WTC11 (cell line): Measurements from ENCODE around the gene FCHO1. TPM values are rescaled to one million over a fixed set of nuclear protein-coding genes. Genes with fewer than 3 reads are reported as not detected.

ENCODE experiments used
- ATAC-seq: fragments of 200-7000 bp; cut with Tn5 transposase; 2 replicates; pipeline ENCODE4 v1.10.0; 2021; ENCODE audit warnings: mild to moderate bottlenecking, moderate library complexity
- CTCF ChIA-PET: fragments of 300-600 bp; sonication (Branson Sonifier 250); formaldehyde crosslinking; loops from one replicate; lab custom pipeline; 2021; ENCODE audit warnings: antibody characterized with exemption; lab: Charles Lee
- POLR2A ChIA-PET: fragments of 350-600 bp; sonication (Branson Sonifier 250); formaldehyde crosslinking; loops from one replicate; lab custom pipeline; 2021; ENCODE audit warnings: antibody characterized with exemption; lab: Charles Lee
- DNase-seq: peaks from one replicate; pipeline ENCODE4 v3.0.0; 2021; ENCODE audit warnings: low spot score
- H3K27ac Mint-ChIP-seq: 2 replicates; pipeline ENCODE4 v1.8.0; 2021; ENCODE audit warnings: mixed read lengths
- H3K27me3 Mint-ChIP-seq: 2 replicates; pipeline ENCODE4 v1.8.0; 2021; ENCODE audit warnings: low read depth, mild to moderate bottlenecking, moderate library complexity, mixed read lengths
- H3K36me3 Mint-ChIP-seq: 2 replicates; pipeline ENCODE4 v1.8.0; 2021; ENCODE audit warnings: mixed read lengths
- H3K4me1 Mint-ChIP-seq: 2 replicates; pipeline ENCODE4 v1.8.0; 2022; ENCODE audit warnings: mixed read lengths
- H3K4me3 Mint-ChIP-seq: 2 replicates; pipeline ENCODE4 v1.8.0; 2021; ENCODE audit warnings: mild to moderate bottlenecking, moderate library complexity, mixed read lengths
- H3K9me3 Mint-ChIP-seq: 2 replicates; pipeline ENCODE4 v1.8.0; 2021; ENCODE audit warnings: mixed read lengths
- CBFB ChIP-seq: sonication (generic); formaldehyde crosslinking; IDR thresholded peaks from 2 replicates; pipeline ENCODE4 v1.8.1; 2022; ENCODE audit warnings: mild to moderate bottlenecking, low read depth, missing genetic modification reagents
- CREB1 ChIP-seq: sonication (generic); formaldehyde crosslinking; IDR thresholded peaks from 2 replicates; pipeline ENCODE4 v1.8.0; 2023; ENCODE audit warnings: mild to moderate bottlenecking, missing genetic modification reagents
- CREM ChIP-seq: sonication (generic); formaldehyde crosslinking; IDR thresholded peaks from 2 replicates; pipeline ENCODE4 v1.8.1; 2022; ENCODE audit warnings: mild to moderate bottlenecking, missing genetic modification reagents, moderate library complexity
- ETV6 ChIP-seq: sonication (generic); formaldehyde crosslinking; IDR thresholded peaks from 2 replicates; pipeline ENCODE4 v1.8.1; 2022; ENCODE audit warnings: mild to moderate bottlenecking, missing genetic modification reagents
- FOXK1 ChIP-seq: sonication (generic); formaldehyde crosslinking; IDR thresholded peaks from 2 replicates; pipeline ENCODE4 v1.8.0; 2022; ENCODE audit warnings: mild to moderate bottlenecking, moderate library complexity, missing genetic modification reagents
- IRF2 ChIP-seq: sonication (generic); formaldehyde crosslinking; IDR thresholded peaks from 2 replicates; pipeline ENCODE4 v1.8.0; 2022; ENCODE audit warnings: low read depth, missing genetic modification reagents, borderline replicate concordance
- JAZF1 ChIP-seq: fragments of 250-450 bp; sonication (Bioruptor Pico); IDR thresholded peaks from 2 replicates; pipeline ENCODE4 v1.9.0; 2021; ENCODE audit warnings: moderate library complexity, mild to moderate bottlenecking, inconsistent platforms
- NFATC4 ChIP-seq: fragments of 250-450 bp; sonication (Bioruptor Pico); IDR thresholded peaks from 2 replicates; pipeline ENCODE4 v1.9.0; 2021; ENCODE audit warnings: mild to moderate bottlenecking
- NR3C1 ChIP-seq: sonication (generic); formaldehyde crosslinking; conservative IDR thresholded peaks from 2 replicates; pipeline ENCODE4 v1.8.1; 2023; ENCODE audit warnings: low read depth, mild to moderate bottlenecking, missing genetic modification reagents
- PRRX2 ChIP-seq: fragments of 250-450 bp; sonication (Bioruptor Pico); IDR thresholded peaks from 2 replicates; pipeline ENCODE4 v1.8.0; 2021; ENCODE audit warnings: mild to moderate bottlenecking
- SMAD4 ChIP-seq: sonication (generic); formaldehyde crosslinking; IDR thresholded peaks from 2 replicates; pipeline ENCODE4 v1.8.0; 2022; ENCODE audit warnings: mild to moderate bottlenecking, missing genetic modification reagents
- SOX15 ChIP-seq: fragments of 250-450 bp; sonication (Bioruptor Pico); IDR thresholded peaks from 2 replicates; pipeline ENCODE4 v1.9.0; 2021; ENCODE audit warnings: mild to moderate bottlenecking
- SP1 ChIP-seq: sonication (generic); formaldehyde crosslinking; conservative IDR thresholded peaks from 2 replicates; pipeline ENCODE4 v1.8.1; 2022; ENCODE audit warnings: missing genetic modification reagents
- TEAD1 ChIP-seq: sonication (generic); formaldehyde crosslinking; IDR thresholded peaks from 2 replicates; pipeline ENCODE4 v1.8.0; 2022; ENCODE audit warnings: mild to moderate bottlenecking, missing genetic modification reagents
- TP53 ChIP-seq: sonication (generic); formaldehyde crosslinking; IDR thresholded peaks from 2 replicates; pipeline ENCODE4 v1.8.1; 2023; ENCODE audit warnings: mild to moderate bottlenecking, missing genetic modification reagents
- ZBTB21 ChIP-seq: sonication (generic); formaldehyde crosslinking; IDR thresholded peaks from 2 replicates; pipeline ENCODE4 v1.8.1; 2023; ENCODE audit warnings: mild to moderate bottlenecking, missing genetic modification reagents, borderline replicate concordance
- ZNF138 ChIP-seq: sonication (generic); formaldehyde crosslinking; conservative IDR thresholded peaks from 2 replicates; pipeline ENCODE4 v1.8.1; 2022; ENCODE audit warnings: mild to moderate bottlenecking, moderate library complexity, missing genetic modification reagents
- ZNF317 ChIP-seq: sonication (generic); formaldehyde crosslinking; IDR thresholded peaks from 2 replicates; pipeline ENCODE4 v1.8.1; 2023; ENCODE audit warnings: low read depth, mild to moderate bottlenecking, moderate library complexity, missing genetic modification reagents, borderline replicate concordance
- total RNA-seq: library from RNA; stranded (reverse); gene quantifications from 3 replicates; pipeline ENCODE4 v1.2.3, GENCODE V29; 2021
- TF ChIP-seq, protein P1 (sequence below): fragments of 250-450 bp; sonication (Bioruptor Pico); IDR thresholded peaks from 2 replicates; pipeline ENCODE4 v1.9.0; 2021; ENCODE audit warnings: moderate library complexity, mild to moderate bottlenecking, inconsistent platforms, borderline replicate concordance
- TF ChIP-seq, protein P2 (sequence below): fragments of 200-600 bp; IDR thresholded peaks from 2 replicates; pipeline ENCODE4 v1.8.0; 2022; ENCODE audit warnings: antibody characterized with exemption
- TF ChIP-seq, protein P3 (sequence below): sonication (generic); formaldehyde crosslinking; IDR thresholded peaks from 2 replicates; pipeline ENCODE4 v1.8.1; 2022; ENCODE audit warnings: mild to moderate bottlenecking, missing genetic modification reagents, moderate library complexity, borderline replicate concordance
- TF ChIP-seq, protein P4 (sequence below): sonication (generic); formaldehyde crosslinking; IDR thresholded peaks from 2 replicates; pipeline ENCODE4 v1.8.1; 2023; ENCODE audit warnings: mild to moderate bottlenecking, missing genetic modification reagents

FCHO1 gene
- total RNA-seq, 1 experiment from 2014 or later: 26.8 TPM

DNA sequence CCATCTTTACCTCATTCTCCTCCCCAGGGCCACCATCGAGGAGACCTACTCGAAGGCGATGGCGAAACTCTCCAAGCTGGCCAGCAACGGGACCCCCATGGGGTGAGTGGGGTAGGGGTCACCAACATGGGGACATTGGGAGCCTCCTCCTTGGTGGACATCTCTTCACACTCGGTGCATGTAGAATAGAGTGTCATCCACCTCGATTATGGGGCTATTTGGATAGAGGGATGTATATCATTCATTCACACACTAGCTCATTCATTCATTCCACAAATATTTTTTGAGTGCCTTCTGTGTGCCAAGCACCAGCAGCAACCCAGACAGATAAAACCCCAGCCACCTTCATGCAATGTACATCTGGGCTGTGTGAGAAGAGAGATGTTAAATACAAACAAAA, 13.1 kb downstream of the FCHO1 start:
- Mint-ChIP-seq H3K27me3 (no peaks in the 10 kb centered on the region), H3K36me3 (peaks cover 3% of the 10 kb centered on the region; the same call in 1 of the 2 replicates), H3K9me3 (no peaks in the 10 kb centered on the region), H3K4me3 (no peak overlapping the region), H3K27ac (no peak overlapping the region), H3K4me1 (peaks cover 8% of the 10 kb centered on the region)
- ChIA-PET CTCF (interaction anchor here (0.6 to 3.3 kb wide), 4 partner anchors 39 to 268 kb away, joined by 4 to 11 read pairs (median 4); no protein-coding TSS in a partner anchor), POLR2A (no interaction called here)
- ATAC-seq (no peak), DNase-seq (no peak)
- TF ChIP-seq NFATC4 (CRISPR knock-in tag) (no peak), TP53 (CRISPR knock-in tag) (no peak)

DNA sequence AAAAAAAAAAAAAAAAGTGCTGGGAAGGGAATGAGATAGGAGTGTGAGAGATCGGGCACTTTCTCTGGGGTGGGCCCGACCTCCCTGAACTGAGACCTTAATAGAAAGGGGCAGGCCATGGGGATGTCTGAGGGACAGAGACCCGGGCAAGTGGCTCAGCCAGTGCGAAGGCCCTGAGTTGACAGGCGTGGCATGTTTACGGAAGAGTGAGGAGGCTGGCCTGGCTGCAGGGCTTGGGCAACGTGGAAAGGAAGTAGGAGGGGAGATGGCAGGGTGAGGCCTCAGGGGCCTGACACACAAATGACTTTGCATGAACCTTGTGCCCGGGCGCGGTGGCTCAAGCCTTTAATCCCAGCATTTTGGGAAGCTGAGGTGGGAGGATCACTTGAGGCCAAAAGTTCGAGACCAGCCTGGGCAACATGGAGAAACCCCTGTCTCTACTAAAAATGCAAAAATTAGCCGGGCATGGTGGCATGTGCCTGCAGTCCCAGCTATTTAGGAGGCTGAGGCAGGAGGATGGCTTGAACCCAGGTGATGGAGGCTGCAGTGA, 13.9 kb downstream of the FCHO1 start:
- ATAC-seq (no peak), DNase-seq (no peak)
- TF ChIP-seq CREB1: no peak
- no peak for TF ChIP-seq SMAD4 (CRISPR knock-in tag)
- TF ChIP-seq, all 79 proteins: peak for 0
- ChIA-PET POLR2A (no interaction called here), CTCF (interaction anchor here (0.7 kb wide), 2 partner anchors 40 to 269 kb away, joined by 4 read pairs; no protein-coding TSS in a partner anchor)
- peaks cover 3% of the 10 kb centered on the region; the same call in 1 of the 2 replicates for H3K36me3 Mint-ChIP-seq
- H3K27ac Mint-ChIP-seq: 0 out of 2 replicates have a peak overlapping the region, but pooled peaks have one; percentile 53
- H3K4me3 Mint-ChIP-seq: no peak overlapping the region
- H3K4me1 Mint-ChIP-seq: peaks cover 8% of the 10 kb centered on the region
- no peaks in the 10 kb centered on the region for H3K9me3 Mint-ChIP-seq
- H3K27me3 Mint-ChIP-seq: no peaks in the 10 kb centered on the region

DNA sequence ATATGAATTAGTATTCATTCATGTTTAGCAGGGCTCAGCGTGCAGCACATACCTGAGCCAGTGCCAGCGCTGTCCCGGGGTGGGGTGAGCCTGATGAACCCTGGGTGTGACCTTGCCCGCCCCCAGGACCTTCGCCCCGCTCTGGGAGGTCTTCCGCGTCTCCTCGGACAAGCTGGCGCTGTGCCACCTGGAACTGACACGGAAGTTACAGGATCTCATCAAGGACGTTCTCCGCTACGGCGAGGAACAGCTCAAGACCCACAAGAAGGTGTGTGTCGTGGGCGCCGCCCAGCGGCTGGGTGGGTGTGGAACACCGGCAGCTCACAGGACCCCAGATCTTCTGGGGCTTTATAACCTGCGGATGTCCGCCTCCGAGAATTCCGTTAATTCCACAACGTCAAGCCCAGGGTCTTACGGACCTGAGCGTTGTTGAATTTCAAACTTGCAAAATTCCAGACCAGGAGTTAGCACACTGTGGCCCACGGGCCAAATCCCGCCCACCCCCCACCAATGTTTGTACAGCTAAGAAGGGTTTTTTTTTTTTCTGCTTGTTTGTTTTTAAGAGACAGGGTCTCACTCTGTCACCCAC, 15.4 kb downstream of the FCHO1 start:
- no peak overlapping the region for H3K27ac Mint-ChIP-seq
- H3K36me3 Mint-ChIP-seq: peaks cover 3% of the 10 kb centered on the region; the same call in 1 of the 2 replicates
- no peaks in the 10 kb centered on the region for H3K9me3 Mint-ChIP-seq
- ChIA-PET POLR2A (interaction anchor here (0.6 to 1.4 kb wide), 3 partner anchors 11 to 332 kb away, joined by 3 to 5 read pairs (median 3); no protein-coding TSS in a partner anchor), CTCF (interaction anchor here (0.5 to 2.2 kb wide), 64 partner anchors 9 to 325 kb away, joined by 3 to 48 read pairs (median 6); partner anchors contain the start of genes B3GNT3, CCDC124, MAP1S and RPL18A)
- ATAC-seq (peak; percentile 79), DNase-seq (peak; percentile 94)
- TF ChIP-seq JAZF1 (CRISPR knock-in tag) (no peak), ETV6 (CRISPR knock-in tag) (peak; percentile 82), IRF2 (CRISPR knock-in tag) (no peak), SP1 (CRISPR knock-in tag) (0 out of 2 replicates have a peak, but pooled peaks have one; percentile 50), NR3C1 (CRISPR knock-in tag) (no peak), ZNF138 (CRISPR knock-in tag) (no peak), CREM (CRISPR knock-in tag) (no peak), TP53 (CRISPR knock-in tag) (no peak), FOXK1 (CRISPR knock-in tag) (0 out of 2 replicates have a peak, but pooled peaks have one; percentile 13), CBFB (CRISPR knock-in tag) (no peak)
- TF ChIP-seq, protein P1, sequence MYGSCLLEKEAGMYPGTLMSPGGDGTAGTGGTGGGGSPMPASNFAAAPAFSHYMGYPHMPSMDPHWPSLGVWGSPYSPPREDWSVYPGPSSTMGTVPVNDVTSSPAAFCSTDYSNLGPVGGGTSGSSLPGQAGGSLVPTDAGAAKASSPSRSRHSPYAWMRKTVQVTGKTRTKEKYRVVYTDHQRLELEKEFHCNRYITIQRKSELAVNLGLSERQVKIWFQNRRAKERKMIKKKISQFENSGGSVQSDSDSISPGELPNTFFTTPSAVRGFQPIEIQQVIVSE (CRISPR knock-in tag): no peak
- TF ChIP-seq, protein P2, sequence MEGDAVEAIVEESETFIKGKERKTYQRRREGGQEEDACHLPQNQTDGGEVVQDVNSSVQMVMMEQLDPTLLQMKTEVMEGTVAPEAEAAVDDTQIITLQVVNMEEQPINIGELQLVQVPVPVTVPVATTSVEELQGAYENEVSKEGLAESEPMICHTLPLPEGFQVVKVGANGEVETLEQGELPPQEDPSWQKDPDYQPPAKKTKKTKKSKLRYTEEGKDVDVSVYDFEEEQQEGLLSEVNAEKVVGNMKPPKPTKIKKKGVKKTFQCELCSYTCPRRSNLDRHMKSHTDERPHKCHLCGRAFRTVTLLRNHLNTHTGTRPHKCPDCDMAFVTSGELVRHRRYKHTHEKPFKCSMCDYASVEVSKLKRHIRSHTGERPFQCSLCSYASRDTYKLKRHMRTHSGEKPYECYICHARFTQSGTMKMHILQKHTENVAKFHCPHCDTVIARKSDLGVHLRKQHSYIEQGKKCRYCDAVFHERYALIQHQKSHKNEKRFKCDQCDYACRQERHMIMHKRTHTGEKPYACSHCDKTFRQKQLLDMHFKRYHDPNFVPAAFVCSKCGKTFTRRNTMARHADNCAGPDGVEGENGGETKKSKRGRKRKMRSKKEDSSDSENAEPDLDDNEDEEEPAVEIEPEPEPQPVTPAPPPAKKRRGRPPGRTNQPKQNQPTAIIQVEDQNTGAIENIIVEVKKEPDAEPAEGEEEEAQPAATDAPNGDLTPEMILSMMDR: peak; percentile 59; the same call in 1 of the 2 replicates
- peak overlapping the region; percentile 41 for H3K4me3 Mint-ChIP-seq
- H3K4me1 Mint-ChIP-seq: peaks cover 12% of the 10 kb centered on the region
- no peaks in the 10 kb centered on the region for H3K27me3 Mint-ChIP-seq

DNA sequence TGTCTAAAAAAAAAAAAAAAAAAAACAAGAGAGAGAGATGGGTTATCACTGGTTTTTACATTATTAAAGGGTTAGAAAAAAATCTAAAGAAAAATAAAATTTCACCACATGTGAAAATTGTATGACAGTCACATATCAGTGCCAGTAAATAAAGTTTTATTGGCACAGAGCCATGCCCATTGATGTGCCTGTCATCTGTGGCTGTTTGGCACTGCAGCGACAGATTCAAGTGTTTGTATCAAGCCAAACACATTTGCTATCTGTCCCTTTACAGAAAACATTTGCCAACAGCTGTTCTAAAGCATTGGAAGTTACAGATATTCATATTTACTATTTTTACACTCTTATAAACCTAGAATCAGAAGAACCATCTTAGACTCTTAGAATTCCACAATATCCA, 16.3 kb downstream of the FCHO1 start:
- Mint-ChIP-seq H3K4me1 (peaks cover 10% of the 10 kb centered on the region; the same call in 1 of the 2 replicates), H3K27me3 (no peaks in the 10 kb centered on the region; the same call in 1 of the 2 replicates), H3K27ac (no peak overlapping the region), H3K9me3 (no peaks in the 10 kb centered on the region), H3K36me3 (peaks cover 9% of the 10 kb centered on the region; the same call in 1 of the 2 replicates), H3K4me3 (no peak overlapping the region)
- ChIA-PET CTCF (interaction anchor here (1.3 to 2.2 kb wide), 11 partner anchors 8 to 165 kb away, joined by 6 to 48 read pairs (median 16); partner anchors contain the start of genes CCDC124 and RPL18A), POLR2A (interaction anchor here (1.4 kb wide), 1 partner anchor 162 kb away, joined by 5 read pairs; no protein-coding TSS in a partner anchor)
- no peak for TF ChIP-seq ZBTB21
- TF ChIP-seq PRRX2 (CRISPR knock-in tag): no peak
- no peak for TF ChIP-seq SOX15 (CRISPR knock-in tag)
- no peak for TF ChIP-seq SMAD4 (CRISPR knock-in tag)
- TF ChIP-seq, protein P1 (CRISPR knock-in tag): no peak
- TF ChIP-seq, protein P3, sequence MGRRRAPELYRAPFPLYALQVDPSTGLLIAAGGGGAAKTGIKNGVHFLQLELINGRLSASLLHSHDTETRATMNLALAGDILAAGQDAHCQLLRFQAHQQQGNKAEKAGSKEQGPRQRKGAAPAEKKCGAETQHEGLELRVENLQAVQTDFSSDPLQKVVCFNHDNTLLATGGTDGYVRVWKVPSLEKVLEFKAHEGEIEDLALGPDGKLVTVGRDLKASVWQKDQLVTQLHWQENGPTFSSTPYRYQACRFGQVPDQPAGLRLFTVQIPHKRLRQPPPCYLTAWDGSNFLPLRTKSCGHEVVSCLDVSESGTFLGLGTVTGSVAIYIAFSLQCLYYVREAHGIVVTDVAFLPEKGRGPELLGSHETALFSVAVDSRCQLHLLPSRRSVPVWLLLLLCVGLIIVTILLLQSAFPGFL (CRISPR knock-in tag): no peak
- no peak for TF ChIP-seq ZNF317
- TF ChIP-seq, protein P4, sequence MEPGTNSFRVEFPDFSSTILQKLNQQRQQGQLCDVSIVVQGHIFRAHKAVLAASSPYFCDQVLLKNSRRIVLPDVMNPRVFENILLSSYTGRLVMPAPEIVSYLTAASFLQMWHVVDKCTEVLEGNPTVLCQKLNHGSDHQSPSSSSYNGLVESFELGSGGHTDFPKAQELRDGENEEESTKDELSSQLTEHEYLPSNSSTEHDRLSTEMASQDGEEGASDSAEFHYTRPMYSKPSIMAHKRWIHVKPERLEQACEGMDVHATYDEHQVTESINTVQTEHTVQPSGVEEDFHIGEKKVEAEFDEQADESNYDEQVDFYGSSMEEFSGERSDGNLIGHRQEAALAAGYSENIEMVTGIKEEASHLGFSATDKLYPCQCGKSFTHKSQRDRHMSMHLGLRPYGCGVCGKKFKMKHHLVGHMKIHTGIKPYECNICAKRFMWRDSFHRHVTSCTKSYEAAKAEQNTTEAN (CRISPR knock-in tag): no peak
- TF ChIP-seq TEAD1 (CRISPR knock-in tag): no peak
- DNase-seq: no peak
- no peak for ATAC-seq
